ENCODE measurements around the gene CFAP77.

Gene CFAP77

DNA sequence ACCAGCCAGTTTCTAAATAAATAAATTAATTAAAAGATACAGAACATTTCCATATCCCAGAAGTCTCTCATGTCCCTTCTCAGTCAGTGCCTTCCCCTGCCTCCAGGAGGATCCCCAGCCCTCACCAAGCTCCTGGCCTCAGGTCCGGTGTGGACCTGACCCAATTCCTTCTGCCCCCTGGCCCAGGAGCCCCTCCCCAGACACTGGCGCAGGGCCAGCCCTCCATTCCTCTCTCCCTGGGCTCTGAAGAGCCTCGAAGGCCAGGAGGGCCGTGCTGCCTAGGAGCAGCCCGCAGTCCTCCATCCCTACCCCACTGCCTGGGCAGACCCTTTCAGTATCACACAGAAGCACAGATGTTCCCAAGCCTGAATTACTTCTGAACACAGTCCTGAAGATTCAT, 110.6 kb downstream of the CFAP77 start:
- no peak for DNase-seq

- DNase-seq = no peak
Observed at GRCh38 chr9:132525308-132526023, 115.5 kb downstream of the CFAP77 start.

DNA sequence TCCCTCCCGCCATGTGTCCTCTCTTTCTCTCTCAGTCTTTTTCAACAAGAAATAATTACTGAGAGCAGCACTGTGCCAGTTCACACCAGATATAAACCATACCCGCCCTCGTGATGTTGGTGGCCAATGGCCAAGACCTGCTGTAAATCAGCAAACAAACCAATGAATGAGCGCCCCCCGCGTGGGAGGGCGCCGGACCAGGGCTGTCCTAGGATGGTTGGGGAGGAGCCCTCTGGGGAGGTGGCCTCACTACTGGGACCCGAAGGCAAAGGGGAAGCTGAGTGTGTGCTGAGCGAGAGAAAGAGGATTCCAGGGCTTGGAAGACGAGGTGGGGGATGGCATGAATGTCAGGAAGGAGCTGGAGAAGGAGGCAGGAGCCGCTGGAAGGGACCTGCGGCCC, 121.2 kb downstream of the CFAP77 start:
- DNase-seq = no peak

DNA sequence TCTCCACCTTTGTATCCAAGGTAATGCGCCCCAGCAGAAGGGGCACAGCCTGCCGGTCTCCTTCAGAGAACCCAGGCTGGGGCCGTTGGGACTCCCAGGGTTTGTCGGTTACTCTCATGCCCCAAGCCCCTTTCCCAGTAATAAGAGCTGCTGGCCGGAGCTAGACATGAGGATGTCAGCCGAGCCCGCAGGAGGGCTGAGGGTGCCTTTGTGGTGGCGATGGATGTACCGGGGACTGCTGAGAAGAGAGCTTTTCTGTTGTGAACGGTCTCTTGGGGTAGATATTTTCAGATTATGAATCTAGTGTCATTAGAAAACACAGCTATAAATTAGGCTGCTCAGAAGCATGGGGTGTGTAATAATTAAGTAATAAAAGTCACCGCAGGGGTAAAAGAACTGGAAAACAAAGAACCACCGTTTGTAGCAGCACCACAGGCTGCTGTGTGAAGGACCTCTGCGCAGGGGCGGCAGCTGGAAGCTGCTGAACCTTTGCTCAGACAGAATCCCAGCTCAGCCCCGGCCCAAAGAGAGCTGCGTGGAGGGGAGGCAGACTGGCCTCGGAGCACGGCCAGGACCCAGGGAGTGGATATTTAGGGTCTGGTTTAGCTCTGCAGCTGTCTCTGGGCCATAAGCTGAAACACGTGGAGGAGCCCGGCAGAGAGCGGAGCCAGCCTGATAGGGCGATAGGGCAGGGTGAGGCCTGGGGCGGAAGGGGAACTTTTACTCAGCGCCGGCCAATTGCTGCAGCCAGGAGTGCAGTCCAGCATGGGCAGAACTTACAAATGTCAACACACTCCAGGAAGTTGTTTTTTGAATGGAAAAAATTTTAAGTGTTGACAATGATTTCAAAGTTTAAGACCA, 121.9 kb downstream of the CFAP77 start:
- no peak for DNase-seq

- DNase-seq = no peak
Observed at GRCh38 chr9:132534832-132535231, 124.8 kb downstream of the CFAP77 start.

- DNase-seq = no peak
Observed at GRCh38 chr9:132536124-132536523, 126.1 kb downstream of the CFAP77 start.

DNA sequence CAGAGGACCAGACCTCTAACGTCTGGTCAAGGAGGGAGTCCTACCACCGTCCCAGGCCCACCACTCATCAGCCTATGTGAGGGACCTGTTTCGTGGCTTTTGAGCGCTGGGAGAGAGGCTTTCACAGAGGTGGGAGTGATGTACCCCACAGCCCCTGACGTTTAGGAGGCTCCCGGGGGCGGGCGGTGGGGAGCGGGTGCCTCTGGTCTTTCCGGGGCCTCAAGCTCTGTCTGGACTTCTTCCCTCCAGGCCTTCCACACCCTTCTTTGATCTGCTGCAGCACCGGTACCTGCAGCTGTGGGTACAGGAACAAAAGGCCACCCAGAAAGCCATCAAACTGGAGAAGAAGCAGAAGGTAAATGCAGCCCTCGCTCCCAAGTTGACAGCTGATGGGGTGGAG, 127.3 kb downstream of the CFAP77 start:
- DNase-seq = no peak

DNA sequence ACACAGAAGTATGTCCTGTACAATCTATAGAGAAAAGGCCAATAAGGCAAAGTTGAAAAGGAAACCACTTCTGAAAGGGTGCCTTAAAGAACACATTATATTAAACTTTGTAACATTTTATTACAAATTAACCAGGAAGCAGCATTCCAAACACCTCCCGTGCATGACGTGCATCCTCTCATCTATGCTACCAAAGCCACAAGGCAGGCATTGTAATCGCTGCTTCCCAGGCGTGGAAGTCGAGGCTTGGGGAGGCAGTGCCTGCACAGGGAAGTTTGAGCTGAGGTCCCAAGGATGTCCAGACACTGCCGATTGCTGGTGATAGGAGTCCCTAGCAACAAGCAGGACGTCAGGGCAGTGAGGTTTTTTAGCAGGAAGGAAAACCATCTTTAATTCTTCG, 128.1 kb downstream of the CFAP77 start:
- DNase-seq = no peak

DNA sequence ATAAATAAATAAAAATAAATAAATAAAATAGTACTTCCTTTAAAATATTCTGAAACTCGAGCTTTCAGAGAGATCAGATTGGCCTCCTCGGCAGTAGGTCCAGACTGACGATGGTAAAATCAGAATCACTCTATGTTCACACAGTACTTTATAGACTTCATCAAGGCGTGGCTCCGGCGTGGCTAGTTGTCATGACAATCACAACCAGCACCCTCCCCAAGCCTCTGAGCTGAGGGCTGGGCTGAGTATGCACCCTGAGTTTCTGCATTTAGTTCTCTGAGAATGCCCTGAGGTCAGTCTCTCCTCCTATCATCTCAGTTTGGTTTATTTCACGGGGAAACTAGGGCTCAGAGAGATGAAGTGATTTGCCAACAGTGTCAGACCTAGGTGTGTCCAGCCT, 129.1 kb downstream of the CFAP77 start:
- no peak for DNase-seq

GRCh38 chr9:132541051-132541450, 131.0 kb downstream of the CFAP77 start:
- no peak for DNase-seq

GRCh38 chr9:132541870-132542830, 132.1 kb downstream of the CFAP77 start:
- DNase-seq = no peak

DNA sequence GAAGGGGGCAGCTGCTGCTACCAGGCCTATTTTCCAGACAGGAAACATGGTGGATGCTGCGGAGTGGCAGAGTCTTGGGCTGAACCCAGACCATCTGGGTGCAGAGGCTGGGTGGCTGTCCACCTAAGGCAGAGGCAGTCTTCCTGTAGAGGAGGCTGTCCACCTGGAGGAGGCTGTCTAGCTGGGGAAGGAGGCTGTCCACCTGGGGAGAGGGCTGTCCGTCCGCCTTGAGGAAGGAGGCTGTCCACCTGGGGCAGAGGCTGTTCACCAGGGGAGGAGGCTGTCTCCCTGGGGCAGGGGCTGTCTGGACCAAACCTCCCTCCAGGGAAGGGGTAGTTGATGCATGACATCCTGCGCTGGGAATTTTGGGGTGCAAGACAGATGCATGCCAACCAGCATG, 133.2 kb downstream of the CFAP77 start:
- DNase-seq = no peak

DNA sequence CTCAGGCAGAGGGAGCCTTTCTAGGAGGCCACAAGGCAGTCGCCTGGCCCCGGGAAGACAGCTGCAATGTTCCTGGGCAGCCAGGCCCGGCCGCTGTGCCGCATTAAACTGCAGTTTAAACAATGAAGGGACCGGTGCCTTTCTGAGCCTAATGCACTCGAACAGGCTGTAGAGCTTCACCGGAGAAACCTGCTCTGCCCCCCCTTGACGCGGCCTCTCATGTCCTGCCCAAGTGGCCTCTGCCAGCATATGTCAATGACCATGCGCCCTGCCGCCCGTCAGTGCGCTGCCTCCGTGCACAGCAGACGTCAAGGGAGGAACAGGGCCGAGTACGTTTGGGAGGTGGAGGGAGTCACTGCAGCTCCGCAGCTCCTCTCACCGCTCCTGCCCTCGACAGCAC, 133.9 kb downstream of the CFAP77 start:
- DNase-seq = no peak

GRCh38 chr9:132545578-132545977, 135.6 kb downstream of the CFAP77 start:
- DNase-seq = no peak

DNA sequence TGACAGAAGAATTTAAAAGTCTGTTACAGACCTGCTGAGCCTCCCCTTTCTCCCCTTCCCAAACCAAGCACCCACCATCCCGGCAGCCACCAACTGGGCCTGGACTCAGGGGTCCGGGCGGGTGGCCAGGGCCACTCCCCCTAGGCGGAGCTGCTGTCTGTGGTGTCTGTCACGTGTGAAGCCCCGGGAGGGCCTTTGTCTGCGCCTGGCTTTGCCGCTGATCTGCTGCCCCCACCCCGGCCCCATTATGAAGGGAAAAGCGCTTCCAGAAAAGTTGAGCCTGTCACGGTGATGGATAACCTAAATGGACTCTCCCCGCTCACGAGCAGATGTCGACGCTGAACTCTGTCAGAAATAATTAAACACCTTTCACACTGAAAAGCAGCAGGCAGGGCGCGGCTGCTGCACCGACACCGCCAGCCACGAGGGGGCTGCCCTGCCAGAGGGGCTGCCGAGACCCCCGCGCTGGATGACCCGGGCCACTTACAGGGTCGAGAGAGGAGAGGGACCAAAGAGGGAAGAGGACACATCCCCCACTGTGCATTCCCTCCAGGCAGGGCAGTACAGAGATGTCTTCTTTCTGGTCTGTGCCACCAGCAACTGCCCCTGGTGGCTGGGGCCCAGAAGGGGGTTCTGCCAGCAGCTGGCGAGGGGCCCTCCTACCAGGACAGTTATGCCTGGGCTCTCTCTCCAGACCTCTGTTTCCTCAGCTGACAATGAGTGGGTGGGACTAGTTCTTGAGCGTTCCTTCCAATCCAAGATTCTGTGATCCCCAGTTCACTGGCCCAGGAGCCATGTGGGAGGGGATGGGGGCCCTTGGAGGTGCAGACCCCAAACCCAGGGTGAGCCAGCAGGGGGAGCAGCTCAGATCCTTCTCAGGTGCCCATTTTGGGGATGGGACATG, 136.4 kb downstream of the CFAP77 start:
- DNase-seq = no peak

- no peak for DNase-seq
Observed at GRCh38 chr9:132547052-132547431, 137.0 kb downstream of the CFAP77 start.

GRCh38 chr9:132547436-132547835, 137.4 kb downstream of the CFAP77 start:
- no peak for DNase-seq

GRCh38 chr9:132547976-132548730, 138.1 kb downstream of the CFAP77 start:
- DNase-seq = no peak

GRCh38 chr9:132548751-132549640, 139.0 kb downstream of the CFAP77 start:
- no peak for DNase-seq

DNA sequence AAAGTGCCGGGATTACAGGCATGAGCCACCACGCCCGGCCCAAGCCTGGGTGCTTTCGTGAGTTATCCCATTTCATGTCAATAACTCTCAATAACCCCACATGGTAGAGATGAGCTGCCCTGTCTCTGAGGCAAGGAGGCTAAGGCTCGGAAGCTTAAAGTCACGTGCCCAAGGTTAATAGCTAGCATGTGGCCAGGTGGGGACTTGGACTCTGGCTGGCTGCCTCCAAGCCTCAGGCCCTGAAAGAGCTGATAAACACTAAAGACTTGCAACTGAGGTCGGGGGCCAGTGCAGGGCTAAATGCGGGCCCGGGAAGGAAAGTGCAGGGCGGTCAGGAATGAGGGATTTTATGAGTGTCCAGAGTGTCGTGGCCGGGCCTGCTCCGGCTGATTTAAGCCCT, 141.5 kb downstream of the CFAP77 start:
- no peak for DNase-seq
